Measurements from ENCODE around the gene PUM2. TPM values are rescaled to one million over a fixed set of nuclear protein-coding genes. Genes with fewer than 3 reads are reported as not detected.

The PUM2 gene
- total and polyA plus RNA-seq, 2 of the 8 experiments (the other 6 are each of a cell fraction or from before 2014, with no cell fraction given) = 46.6 to 114 TPM

GRCh38 chr2:20334605-20335203 lies 15.9 kb downstream of the PUM2 start:
- FAIRE-seq (no peak), DNase-seq (ENCODE audit: low read depth in 1 of 2, low spot score in 2 of 2) (no peak)
- no peak overlapping the region for H4K5ac ChIP-seq (ENCODE audit: insufficient read length, low read depth, low read length)
- H3K36me3 ChIP-seq (ENCODE audit: control insufficient read depth in 2 of 4, insufficient read depth in 4 of 4, low read length in 3 of 4) = no peaks in the 10 kb centered on the region; a peak in 1 of 8 replicates
- H3K27ac ChIP-seq (ENCODE audit: low read depth, low read length) = no peak overlapping the region
- H3K56ac ChIP-seq (replicated peaks; ENCODE audit: insufficient read length, low read depth, low read length) = no peak overlapping the region
- no peak overlapping the region for H3K4ac ChIP-seq (replicated peaks; ENCODE audit: insufficient read length, low read depth, low read length)
- no peak overlapping the region for H3K14ac ChIP-seq (ENCODE audit: insufficient read length)
- H2AK5ac ChIP-seq (ENCODE audit: low read depth, low read length) = no peak overlapping the region
- H2BK15ac ChIP-seq (ENCODE audit: low read length) = no peak overlapping the region
- no peaks in the 10 kb centered on the region for H3K9me3 ChIP-seq (ENCODE audit: insufficient read depth in 2 of 2, low read depth in 1 of 2, low read length in 1 of 2)
- no peak overlapping the region for H2BK5ac ChIP-seq (ENCODE audit: low read depth, low read length)
- H3K9ac ChIP-seq (replicated peaks in 1 of 4; ENCODE audit: extremely low read depth in 1 of 4, low read depth in 3 of 4, low read length in 3 of 4) = no peak overlapping the region
- ChIA-PET CTCF (ENCODE audit: partially characterized antibody) (interaction anchor here (1.3 to 2.2 kb wide), 2 partner anchors 8 to 44 kb away, joined by 3 to 14 read pairs; no protein-coding TSS in a partner anchor), POLR2A (ENCODE audit: partially characterized antibody) (no interaction called here)
- no peak overlapping the region for H2AFZ ChIP-seq (ENCODE audit: low read length)
- no peaks in the 10 kb centered on the region for H3K23me2 ChIP-seq (ENCODE audit: low read depth, low read length)
- peaks cover 27 to 31% of the 10 kb centered on the region in 2 experiments for H4K20me1 ChIP-seq (replicated peaks in 1 of 2; ENCODE audit: control insufficient read depth in 1 of 2, insufficient read depth in 2 of 2, low read length in 2 of 2)
- H3K23ac ChIP-seq (ENCODE audit: insufficient read length) = no peak overlapping the region
- H3K4me3 ChIP-seq (ENCODE audit: extremely low read depth in 1 of 4, insufficient read depth in 2 of 4, low read depth in 3 of 4, low read length in 4 of 4) = no peak overlapping the region
- H3K18ac ChIP-seq (ENCODE audit: extremely low read depth, low read length) = no peak overlapping the region
- H2BK12ac ChIP-seq (ENCODE audit: low read depth, low read length) = no peak overlapping the region
- peaks cover 6% of the 10 kb centered on the region; the same call in 1 of the 2 replicates for H3K79me1 ChIP-seq (ENCODE audit: low read depth, low read length)
- peaks cover 60 to 100% of the 10 kb centered on the region in 2 experiments for H3K79me2 ChIP-seq (ENCODE audit: control insufficient read depth in 1 of 2, insufficient read depth in 2 of 2, low read length in 2 of 2)
- no peak overlapping the region for H2BK20ac ChIP-seq (ENCODE audit: low read length)
- H3K4me1 ChIP-seq (replicated peaks in 1 of 4; ENCODE audit: control insufficient read depth in 3 of 4, insufficient read depth in 4 of 4, low read length in 3 of 4) = peaks cover 0 to 7% (median 6%) of the 10 kb centered on the region in 4 experiments; a peak in 5 of 7 replicates
- no peak overlapping the region for H4K8ac ChIP-seq (ENCODE audit: extremely low read depth, insufficient read depth, low read length)
- H3K27me3 ChIP-seq (replicated peaks in 1 of 4; ENCODE audit: control insufficient read depth in 3 of 4, extremely low read depth in 1 of 4, insufficient read depth in 3 of 4, low read length in 3 of 4) = no peaks in the 10 kb centered on the region
- WGBS, 2 experiments (ENCODE audit: extremely low coverage in 1 of 2, insufficient coverage in 1 of 2, insufficient read length in 1 of 2, insufficient replicate concordance in 2 of 2, low coverage in 1 of 2, low lambda C conversion rate in 2 of 2, missing lambda C conversion rate in 1 of 2) = 91% methylated on average over 5 of the region's 5 CpGs; no CpG with 5 or more reads in 1 of the 2 experiments
- no peak overlapping the region for H2BK120ac ChIP-seq (replicated peaks; ENCODE audit: low read depth, low read length)
- no peak overlapping the region for H3K4me2 ChIP-seq (ENCODE audit: insufficient read depth in 1 of 2, low read depth in 2 of 2, low read length in 2 of 2)
- no peak overlapping the region for H4K91ac ChIP-seq (replicated peaks; ENCODE audit: insufficient read length, low read length)
- TF ChIP-seq CBX5 (IDR thresholded peaks at IDR 0.05; ENCODE audit: low read depth, low read length) (no peak), SIRT6 (IDR thresholded peaks at IDR 0.05; ENCODE audit: low read length) (no peak), CHD1 (IDR thresholded peaks at IDR 0.05; ENCODE audit: low read depth, low read length) (no peak), RNF2 (IDR thresholded peaks at IDR 0.05; ENCODE audit: borderline replicate concordance, low read depth, low read length, missing control alignments, poor library complexity, severe bottlenecking) (no peak), BACH1 (IDR thresholded peaks at IDR 0.05; ENCODE audit: low read length) (no peak), ZNF274 (IDR thresholded peaks at IDR 0.05; ENCODE audit: borderline replicate concordance, extremely low read depth, low read length) (no peak), SAP30 (IDR thresholded peaks at IDR 0.05; ENCODE audit: insufficient read depth, insufficient replicate concordance, low read length) (no peak), CTBP2 (IDR thresholded peaks at IDR 0.05; ENCODE audit: borderline replicate concordance, insufficient read depth, insufficient read length, low read length) (no peak), SP4 (IDR thresholded peaks at IDR 0.05; ENCODE audit: low read length) (no peak), POU5F1 (IDR thresholded peaks at IDR 0.05; ENCODE audit: low read depth, low read length) (no peak), PHF8 (conservative IDR thresholded peaks at IDR 0.05; ENCODE audit: low read depth, low read length) (no peak), POLR2A (IDR thresholded peaks at IDR 0.05; ENCODE audit: control extremely low read depth in 1 of 2, low read depth in 2 of 2, low read length in 2 of 2) (no peak), BRCA1 (IDR thresholded peaks at IDR 0.05; ENCODE audit: low read depth, low read length) (no peak), SRF (IDR thresholded peaks at IDR 0.05; ENCODE audit: low read depth, low read length) (no peak)

Measured in H1 (cell line).